Measurements from ENCODE around the gene CDK3.
"Not testable (repeated sequence)": the region's sequence is repeated elsewhere in the genome, so short reads cannot be mapped to it uniquely, and the experiment has no call there.

The CDK3 gene

GRCh38 chr17:76036497-76037261, 36.0 kb downstream of the CDK3 start:
- H3K36me3 Mint-ChIP-seq, result peaks cover 34% of the 10 kb centered on the region
- H3K9me3 Mint-ChIP-seq, result no peaks in the 10 kb centered on the region
- H3K27ac Mint-ChIP-seq, result no peak overlapping the region
- no peaks in the 10 kb centered on the region for H3K4me1 Mint-ChIP-seq
- H3K27me3 Mint-ChIP-seq, result no peaks in the 10 kb centered on the region
- no peak overlapping the region for H3K4me3 Mint-ChIP-seq
- ATAC-seq, result no peak

DNA sequence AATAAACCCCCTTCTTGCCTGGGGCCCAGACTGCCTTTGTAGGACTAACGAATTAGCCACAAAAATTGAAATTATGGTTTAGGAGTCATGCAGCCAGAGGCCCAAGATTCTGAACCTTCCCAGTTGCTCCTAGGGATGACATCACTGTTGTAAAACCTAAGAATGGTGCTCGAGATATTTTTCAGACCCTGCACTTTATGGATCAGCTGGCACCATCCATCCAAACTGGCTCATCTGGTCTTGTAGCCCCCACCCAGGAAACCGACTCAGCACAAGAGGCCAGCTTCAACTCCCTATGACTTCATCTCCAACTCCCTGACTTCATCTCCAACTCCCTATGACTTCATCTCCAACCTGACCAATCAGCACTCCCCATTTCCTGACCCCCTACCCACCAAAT, 37.4 kb downstream of the CDK3 start:
- Mint-ChIP-seq H3K27ac (no peak overlapping the region), H3K4me1 (no peaks in the 10 kb centered on the region), H3K4me3 (no peak overlapping the region), H3K9me3 (no peaks in the 10 kb centered on the region), H3K27me3 (no peaks in the 10 kb centered on the region), H3K36me3 (peaks cover 43% of the 10 kb centered on the region)
- ATAC-seq, result no peak

GRCh38 chr17:76039121-76039520, 38.5 kb downstream of the CDK3 start:
- Mint-ChIP-seq H3K4me3 (no peak overlapping the region), H3K27me3 (no peaks in the 10 kb centered on the region), H3K9me3 (no peaks in the 10 kb centered on the region), H3K27ac (no peak overlapping the region), H3K4me1 (no peaks in the 10 kb centered on the region), H3K36me3 (peaks cover 54% of the 10 kb centered on the region)
- no peak for ATAC-seq

GRCh38 chr17:76040376-76040775, 39.7 kb downstream of the CDK3 start:
- Mint-ChIP-seq H3K4me3 (no peak overlapping the region), H3K27ac (no peak overlapping the region), H3K9me3 (no peaks in the 10 kb centered on the region), H3K27me3 (no peaks in the 10 kb centered on the region), H3K4me1 (no peaks in the 10 kb centered on the region), H3K36me3 (peaks cover 64% of the 10 kb centered on the region)
- no peak for ATAC-seq

DNA sequence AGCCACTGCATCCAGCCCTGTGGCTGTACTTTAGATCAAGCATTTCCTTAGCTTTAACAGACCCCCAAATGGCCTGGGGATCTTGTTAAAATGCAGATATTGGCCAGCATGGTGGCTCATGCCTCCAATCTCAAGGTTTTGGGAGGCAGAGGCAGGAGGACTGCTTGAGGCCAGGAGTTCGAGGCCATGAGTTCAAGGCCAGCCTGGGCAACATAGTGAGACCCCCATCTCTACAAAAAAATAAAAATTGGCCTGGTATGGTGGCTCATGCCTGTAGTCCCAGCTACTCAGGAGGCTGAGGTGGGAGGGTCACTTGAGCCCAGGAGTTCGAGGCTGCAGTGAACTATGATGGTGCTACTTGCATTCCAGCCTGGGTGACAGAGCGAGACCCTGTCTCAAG, 42.2 kb downstream of the CDK3 start:
- H3K27me3 Mint-ChIP-seq, H3K4me1 Mint-ChIP-seq, H3K4me3 Mint-ChIP-seq, ATAC-seq, H3K9me3 Mint-ChIP-seq, H3K27ac Mint-ChIP-seq: not testable (repeated sequence)
- peaks cover 78% of the 10 kb centered on the region for H3K36me3 Mint-ChIP-seq

- not testable (repeated sequence) for H3K27me3 Mint-ChIP-seq, H3K9me3 Mint-ChIP-seq, H3K27ac Mint-ChIP-seq, ATAC-seq, H3K4me3 Mint-ChIP-seq, H3K4me1 Mint-ChIP-seq
- H3K36me3 Mint-ChIP-seq, result peaks cover 78% of the 10 kb centered on the region
Measured at GRCh38 chr17:76044475-76045007, 43.9 kb downstream of the CDK3 start.

DNA sequence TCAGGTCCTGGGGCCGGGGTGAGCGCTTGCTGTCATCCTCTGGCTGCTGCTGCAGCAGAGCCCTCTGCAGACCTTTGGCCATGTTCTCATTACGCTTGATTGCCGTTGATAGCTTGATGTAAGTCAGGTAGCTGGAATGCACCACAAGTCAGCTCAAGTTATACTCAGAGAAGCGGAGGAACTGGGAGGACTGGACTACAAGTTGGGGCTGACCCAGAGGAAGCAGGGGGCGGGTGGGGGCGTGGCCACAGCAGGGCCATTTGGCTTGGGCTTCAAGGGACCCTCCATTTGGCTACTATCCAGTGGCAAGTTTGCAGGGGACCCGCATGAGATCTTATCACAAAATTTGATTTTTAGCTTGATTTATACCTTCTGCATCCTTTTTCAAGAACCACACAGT, 45.4 kb downstream of the CDK3 start:
- no peak for ATAC-seq
- peaks cover 79% of the 10 kb centered on the region for H3K36me3 Mint-ChIP-seq
- no peaks in the 10 kb centered on the region for H3K27me3 Mint-ChIP-seq
- H3K4me3 Mint-ChIP-seq, result no peak overlapping the region
- H3K4me1 Mint-ChIP-seq, result peaks cover 9% of the 10 kb centered on the region
- no peaks in the 10 kb centered on the region for H3K9me3 Mint-ChIP-seq
- no peak overlapping the region for H3K27ac Mint-ChIP-seq

- ATAC-seq, result no peak
- Mint-ChIP-seq H3K4me3 (no peak overlapping the region), H3K4me1 (peaks cover 9% of the 10 kb centered on the region), H3K36me3 (peaks cover 78% of the 10 kb centered on the region), H3K27ac (peak overlapping the region; percentile 65), H3K27me3 (no peaks in the 10 kb centered on the region), H3K9me3 (no peaks in the 10 kb centered on the region)
Measured at GRCh38 chr17:76048025-76048605, 47.5 kb downstream of the CDK3 start.

DNA sequence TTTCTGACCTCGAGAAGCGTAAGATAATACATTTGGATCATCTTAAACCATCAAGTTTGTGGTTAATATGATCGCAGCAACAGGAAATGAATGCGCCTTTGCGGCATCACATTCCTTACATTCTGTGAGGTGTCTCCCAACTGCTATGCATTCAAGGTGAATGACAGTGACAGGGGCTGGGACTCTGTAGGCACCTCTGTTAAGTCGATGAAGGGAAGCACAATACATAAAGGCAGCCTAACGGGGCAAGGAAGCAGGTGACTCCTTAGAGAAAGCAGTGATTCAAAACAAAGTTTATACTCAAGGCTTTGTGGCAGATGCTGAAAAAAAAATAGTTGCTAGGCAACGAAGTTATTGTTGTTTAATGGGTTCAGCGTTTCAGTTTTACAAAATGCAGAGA, 48.1 kb downstream of the CDK3 start:
- H3K27ac Mint-ChIP-seq, result peak overlapping the region; percentile 65
- peaks cover 78% of the 10 kb centered on the region for H3K36me3 Mint-ChIP-seq
- no peaks in the 10 kb centered on the region for H3K9me3 Mint-ChIP-seq
- H3K4me1 Mint-ChIP-seq, result peaks cover 9% of the 10 kb centered on the region
- no peaks in the 10 kb centered on the region for H3K27me3 Mint-ChIP-seq
- H3K4me3 Mint-ChIP-seq, result no peak overlapping the region
- ATAC-seq, result no peak

DNA sequence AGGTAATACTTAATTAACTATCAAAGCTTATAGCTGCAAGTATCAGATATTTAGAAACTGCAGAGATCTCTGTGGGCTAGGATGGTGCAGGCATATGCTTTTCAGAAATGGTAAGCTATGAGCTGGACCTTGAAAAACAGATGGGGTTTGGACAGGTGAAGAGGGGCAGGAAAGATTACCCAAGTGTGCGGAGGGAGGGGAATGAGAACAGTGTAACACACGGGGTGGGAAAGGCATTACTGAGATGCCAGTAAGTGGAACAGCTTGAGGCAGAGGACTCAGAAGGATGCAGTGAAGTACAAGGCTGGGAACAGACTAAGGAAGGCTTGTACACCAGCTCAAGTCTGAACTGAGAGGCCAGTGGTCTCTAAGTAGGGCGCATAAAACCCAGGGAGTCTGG, 48.6 kb downstream of the CDK3 start:
- Mint-ChIP-seq H3K27me3 (no peaks in the 10 kb centered on the region), H3K9me3 (no peaks in the 10 kb centered on the region), H3K27ac (no peak overlapping the region), H3K4me3 (no peak overlapping the region), H3K36me3 (peaks cover 78% of the 10 kb centered on the region), H3K4me1 (peaks cover 9% of the 10 kb centered on the region)
- no peak for ATAC-seq

DNA sequence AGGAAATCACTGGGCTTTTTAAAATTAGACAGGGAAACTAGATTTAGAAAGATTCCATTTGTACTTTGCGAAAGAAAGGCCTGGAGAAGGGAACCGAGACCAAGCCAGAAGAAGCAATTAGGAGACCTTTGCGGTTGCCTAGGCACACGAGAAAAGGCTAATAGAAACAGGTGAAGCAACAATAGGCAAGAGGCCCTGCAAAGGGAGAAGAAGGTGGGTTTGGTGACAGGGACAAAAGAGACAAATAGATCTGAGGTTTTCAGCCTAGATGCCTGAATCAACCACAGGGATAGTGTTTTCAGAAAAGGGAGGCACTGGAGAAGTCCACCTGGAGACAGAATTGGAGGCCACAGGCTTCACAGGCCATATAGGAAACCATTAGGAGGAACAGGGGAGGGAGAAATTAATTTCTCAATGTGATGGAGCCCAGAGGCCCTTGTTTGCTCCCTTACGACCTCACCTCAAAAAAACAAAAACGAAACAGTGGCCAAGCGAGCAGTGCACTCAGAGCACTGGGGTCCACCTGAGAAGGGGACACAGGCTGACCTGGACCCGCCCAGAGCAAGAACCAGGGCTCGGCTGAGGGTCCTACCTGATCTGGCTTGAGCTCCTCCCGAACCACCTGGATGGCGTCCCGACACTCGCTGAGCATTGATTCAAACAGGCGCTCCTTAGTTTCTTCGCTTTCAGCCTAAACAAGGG, 49.3 kb downstream of the CDK3 start:
- ATAC-seq, result no peak
- no peaks in the 10 kb centered on the region for H3K9me3 Mint-ChIP-seq
- H3K4me3 Mint-ChIP-seq, result no peak overlapping the region
- H3K36me3 Mint-ChIP-seq, result peaks cover 75% of the 10 kb centered on the region
- H3K4me1 Mint-ChIP-seq, result peaks cover 9% of the 10 kb centered on the region
- no peak overlapping the region for H3K27ac Mint-ChIP-seq
- H3K27me3 Mint-ChIP-seq, result no peaks in the 10 kb centered on the region

- Mint-ChIP-seq H3K27me3 (no peaks in the 10 kb centered on the region), H3K9me3 (no peaks in the 10 kb centered on the region), H3K27ac (no peak overlapping the region), H3K36me3 (peaks cover 68% of the 10 kb centered on the region), H3K4me1 (peaks cover 9% of the 10 kb centered on the region), H3K4me3 (no peak overlapping the region)
- ATAC-seq, result no peak
Measured at GRCh38 chr17:76050538-76051467, 50.1 kb downstream of the CDK3 start.

DNA sequence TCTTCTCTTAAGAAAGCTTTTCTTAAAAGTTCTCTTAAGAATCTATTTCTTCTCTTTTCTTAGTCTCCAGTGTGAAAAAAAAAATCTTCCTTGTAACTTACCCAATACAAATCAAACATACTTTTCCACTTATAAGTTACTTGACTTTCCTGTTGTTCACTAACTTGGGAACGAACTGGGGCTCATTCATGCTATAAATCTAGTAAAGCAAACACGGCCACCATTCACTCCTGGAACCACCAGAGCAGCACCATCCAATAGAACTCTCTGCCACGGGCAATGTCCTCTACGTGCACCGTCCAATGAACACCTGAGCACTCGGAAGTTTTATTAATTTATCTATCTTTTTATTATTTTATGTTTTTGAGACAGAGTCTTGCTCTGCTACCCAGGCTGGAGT, 50.9 kb downstream of the CDK3 start:
- peaks cover 67% of the 10 kb centered on the region for H3K36me3 Mint-ChIP-seq
- H3K27me3 Mint-ChIP-seq, result no peaks in the 10 kb centered on the region
- peaks cover 9% of the 10 kb centered on the region for H3K4me1 Mint-ChIP-seq
- no peak for ATAC-seq
- H3K4me3 Mint-ChIP-seq, result no peak overlapping the region
- H3K9me3 Mint-ChIP-seq, result no peaks in the 10 kb centered on the region
- no peak overlapping the region for H3K27ac Mint-ChIP-seq

DNA sequence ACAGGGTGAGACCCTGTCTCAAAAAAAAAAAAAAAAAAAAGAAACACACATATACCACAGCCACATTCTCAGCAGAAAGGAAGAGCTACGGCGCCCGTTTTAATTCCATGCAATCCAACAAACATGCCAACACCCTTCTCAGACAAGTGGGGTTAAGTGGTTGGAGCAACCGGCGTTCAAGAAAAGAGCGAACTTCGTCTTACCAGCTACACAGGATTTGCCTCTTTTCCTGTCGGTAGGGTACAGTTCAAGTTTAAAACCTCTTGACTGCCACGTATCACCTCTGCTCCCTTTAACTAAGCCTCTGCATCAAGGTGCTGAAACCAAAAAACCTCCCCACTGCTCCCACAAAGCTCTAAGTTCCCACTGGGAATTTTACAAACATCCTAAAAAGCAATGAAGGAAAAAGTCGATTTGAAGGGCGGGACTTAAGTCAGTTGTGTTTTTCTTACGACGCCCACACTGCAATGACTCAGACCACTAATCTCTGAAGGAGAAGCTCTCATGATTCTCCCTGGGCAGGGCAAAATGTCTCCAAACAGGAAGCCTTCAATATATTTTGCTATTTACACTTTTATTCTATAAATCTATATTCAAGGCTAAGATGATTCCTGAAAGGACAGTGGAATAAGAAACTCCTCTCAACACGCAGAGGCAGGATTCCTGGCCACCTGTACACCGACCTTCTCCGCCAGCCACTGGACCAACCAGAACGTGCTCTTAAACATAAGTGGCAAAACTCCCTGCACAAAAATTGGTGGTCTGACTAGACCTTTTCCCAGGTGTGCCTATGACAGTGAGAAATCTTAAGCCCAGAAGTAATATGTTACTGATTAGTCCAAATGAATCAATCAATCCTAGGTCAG, 52.8 kb downstream of the CDK3 start:
- no peaks in the 10 kb centered on the region for H3K9me3 Mint-ChIP-seq
- H3K27me3 Mint-ChIP-seq, result no peaks in the 10 kb centered on the region
- no peak overlapping the region for H3K4me3 Mint-ChIP-seq
- peaks cover 1% of the 10 kb centered on the region for H3K4me1 Mint-ChIP-seq
- H3K36me3 Mint-ChIP-seq, result peaks cover 71% of the 10 kb centered on the region
- ATAC-seq, result no peak
- H3K27ac Mint-ChIP-seq, result no peak overlapping the region
